OCI-LY1 (cell line): Measurements from ENCODE around the gene TMED10.

Experiments
- H2AFZ ChIP-seq: fragments of 200-600 bp; sonication (generic), shearing (Covaris generic); 2 replicates; pipeline ENCODE4 v1.6.0; 2014; ENCODE audit warnings: antibody characterized with exemption, mild to moderate bottlenecking, low read length
- H3F3A ChIP-seq: fragments of 200-600 bp; sonication (generic), shearing (Covaris generic); 2 replicates; pipeline ENCODE4 v1.6.0; 2014; ENCODE audit warnings: mild to moderate bottlenecking, antibody characterized with exemption, low read length, moderate library complexity; ENCODE audit not compliant: insufficient read depth
- H3K27ac ChIP-seq: fragments of 200-600 bp; sonication (generic); 2 replicates; pipeline ENCODE4 v1.5.1; 2014; ENCODE audit warnings: low read length, mixed run types, mild to moderate bottlenecking, low read depth; ENCODE audit not compliant: poor library complexity, severe bottlenecking
- H3K27me3 ChIP-seq: fragments of 200-600 bp; sonication (generic); 2 replicates; pipeline ENCODE4 v1.6.0; 2014; ENCODE audit warnings: antibody characterized with exemption, mild to moderate bottlenecking, low read length, moderate library complexity; ENCODE audit not compliant: insufficient read depth
- H3K36me3 ChIP-seq: fragments of 200-600 bp; sonication (generic); 2 replicates; pipeline ENCODE4 v1.6.1; 2014; ENCODE audit warnings: mild to moderate bottlenecking, antibody characterized with exemption, low read length, moderate library complexity, mixed read lengths; ENCODE audit not compliant: insufficient read depth
- H3K4me1 ChIP-seq: fragments of 200-600 bp; sonication (generic); 2 replicates; pipeline ENCODE4 v1.5.1; 2014; ENCODE audit warnings: mild to moderate bottlenecking, low read length, moderate library complexity; ENCODE audit not compliant: insufficient read depth, severe bottlenecking
- H3K4me2 ChIP-seq: fragments of 200-600 bp; sonication (generic), shearing (Covaris generic); 2 replicates; pipeline ENCODE4 v1.6.1; 2014; ENCODE audit warnings: low read length
- H3K4me3 ChIP-seq: fragments of 200-600 bp; sonication (generic); 2 replicates; pipeline ENCODE4 v1.5.1; 2014; ENCODE audit warnings: low read length, low read depth, mild to moderate bottlenecking, mixed read lengths; ENCODE audit not compliant: poor library complexity, severe bottlenecking
- H3K79me2 ChIP-seq: fragments of 200-600 bp; shearing (Covaris generic); 2 replicates; pipeline ENCODE4 v1.6.1; 2016; ENCODE audit warnings: mixed run types, low read length, mixed read lengths; ENCODE audit not compliant: insufficient read depth
- H3K9ac ChIP-seq: fragments of 200-600 bp; sonication (generic), shearing (Covaris generic); 2 replicates; pipeline ENCODE4 v1.6.1; 2014; ENCODE audit warnings: mild to moderate bottlenecking, low read length, mixed read lengths
- H3K9me2 ChIP-seq: fragments of 200-600 bp; sonication (generic), shearing (Covaris generic); 2 replicates; pipeline ENCODE4 v1.6.1; 2014; ENCODE audit warnings: low read depth, mild to moderate bottlenecking, low read length, mixed read lengths
- H3K9me3 ChIP-seq: fragments of 200-600 bp; shearing (Covaris generic); 2 replicates; pipeline ENCODE4 v1.6.1; 2014; ENCODE audit warnings: low read length, mixed read lengths
- H4K20me1 ChIP-seq: fragments of 200-600 bp; sonication (generic), shearing (Covaris generic); 2 replicates; pipeline ENCODE4 v1.6.0; 2016; ENCODE audit warnings: mild to moderate bottlenecking, low read length; ENCODE audit not compliant: insufficient read depth
- CTCF ChIP-seq: fragments of 200-600 bp; sonication (generic), shearing (Covaris generic); IDR thresholded peaks from 2 replicates; pipeline ENCODE4 v1.5.1; 2017; ENCODE audit warnings: mild to moderate bottlenecking, antibody characterized with exemption, low read length, moderate library complexity, mixed read lengths
- EZH2 ChIP-seq: fragments of 200-600 bp; sonication (generic), shearing (Covaris generic); IDR thresholded peaks from 2 replicates; pipeline ENCODE4 v1.8.0; 2017; ENCODE audit warnings: borderline replicate concordance, mixed run types, mild to moderate bottlenecking, antibody characterized with exemption, low read length, moderate library complexity, mixed read lengths

TMED10 gene

DNA sequence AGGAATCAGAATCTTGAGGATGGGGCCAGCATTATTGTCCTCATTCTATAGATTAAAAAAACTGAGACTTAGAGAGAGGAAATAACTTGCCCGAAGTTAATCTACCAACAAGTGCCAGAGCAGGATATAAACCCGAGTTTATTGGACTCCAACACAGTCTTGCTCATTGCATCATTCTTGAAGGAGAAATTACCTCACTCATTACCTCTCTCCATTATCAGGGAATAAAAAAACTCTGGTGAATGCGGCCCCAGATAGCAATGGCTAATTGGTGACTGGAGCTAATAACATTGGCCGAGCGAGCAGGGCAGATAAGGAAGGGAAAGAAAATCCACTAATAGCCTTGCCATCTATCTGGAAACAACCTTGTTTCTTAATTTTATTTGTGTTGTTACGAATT lies 24.7 kb upstream of the TMED10 start:
- Histone ChIP-seq H3F3A (no peaks in the 10 kb centered on the region), H3K36me3 (no peaks in the 10 kb centered on the region), H3K4me2 (no peak overlapping the region), H3K9me2 (no peaks in the 10 kb centered on the region), H3K4me1 (no peaks in the 10 kb centered on the region), H3K27me3 (no peaks in the 10 kb centered on the region; the same call in 1 of the 2 replicates), H3K27ac (no peak overlapping the region), H3K9me3 (no peaks in the 10 kb centered on the region), H2AFZ (no peak overlapping the region), H3K9ac (no peak overlapping the region), H3K79me2 (no peaks in the 10 kb centered on the region), H3K4me3 (no peak overlapping the region), H4K20me1 (no peaks in the 10 kb centered on the region)
- no peak for TF ChIP-seq CTCF
- TF ChIP-seq EZH2: no peak

DNA sequence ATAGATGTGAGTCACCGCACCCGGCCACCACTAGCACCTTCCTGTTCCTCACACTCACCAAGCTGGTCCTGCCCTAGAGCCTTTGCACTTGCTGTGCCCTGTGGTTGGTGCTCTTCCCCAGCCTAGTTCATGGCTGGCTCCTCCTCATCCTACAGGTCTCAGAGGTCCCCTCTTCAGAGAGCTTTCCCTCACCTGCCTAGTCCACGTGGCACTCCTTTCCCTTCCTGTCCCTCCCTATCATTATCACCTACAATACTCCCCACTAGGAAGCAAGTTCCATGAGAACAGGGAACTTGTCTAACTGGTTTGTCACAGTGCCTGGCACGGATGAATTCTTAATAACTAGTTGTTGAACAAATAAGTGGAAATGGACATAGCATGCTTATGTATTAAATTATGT lies 24.0 kb upstream of the TMED10 start:
- Histone ChIP-seq H3K9me2 (no peaks in the 10 kb centered on the region), H4K20me1 (no peaks in the 10 kb centered on the region), H3K4me1 (no peaks in the 10 kb centered on the region), H3K27me3 (no peaks in the 10 kb centered on the region; the same call in 1 of the 2 replicates), H3K9me3 (no peaks in the 10 kb centered on the region), H3K36me3 (no peaks in the 10 kb centered on the region), H3K9ac (no peak overlapping the region), H3K79me2 (no peaks in the 10 kb centered on the region), H2AFZ (no peak overlapping the region), H3K4me3 (no peak overlapping the region), H3F3A (no peaks in the 10 kb centered on the region), H3K4me2 (no peak overlapping the region), H3K27ac (no peak overlapping the region)
- TF ChIP-seq CTCF: no peak
- TF ChIP-seq EZH2: no peak

DNA sequence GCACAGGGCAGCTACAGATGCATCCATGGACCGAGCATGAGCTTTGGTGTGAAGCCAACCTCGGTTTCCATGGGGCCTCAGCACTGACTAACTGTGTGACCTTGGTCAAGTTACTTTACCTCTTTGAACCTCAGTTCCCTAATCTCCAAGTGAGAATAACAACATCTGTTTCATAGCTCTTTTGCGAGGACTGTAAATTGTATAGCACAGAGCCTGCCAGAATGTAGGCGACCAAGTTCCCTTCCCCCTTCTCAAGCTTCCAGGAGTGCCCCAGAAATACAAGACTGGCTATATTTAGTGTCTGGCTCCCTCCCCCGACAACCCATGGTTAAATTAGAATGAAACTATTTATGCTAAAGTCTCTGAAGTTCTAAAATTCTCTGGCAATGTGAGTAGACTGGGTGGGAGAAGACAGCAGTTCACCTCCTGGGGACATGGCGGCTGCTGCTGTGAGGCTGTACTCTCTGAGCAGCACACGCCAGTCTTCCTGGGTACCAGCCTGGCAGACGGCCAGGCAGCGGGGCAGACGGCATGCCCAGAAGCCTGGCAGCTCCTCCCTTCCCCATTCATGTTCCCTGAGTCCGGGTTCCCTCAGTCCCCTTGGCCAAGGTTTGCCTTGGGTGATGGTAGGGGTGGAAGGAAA lies 22.0 kb upstream of the TMED10 start:
- Histone ChIP-seq H3K4me3 (no peak overlapping the region), H3K9me2 (no peaks in the 10 kb centered on the region), H3F3A (no peaks in the 10 kb centered on the region), H3K9me3 (no peaks in the 10 kb centered on the region), H4K20me1 (no peaks in the 10 kb centered on the region), H3K27me3 (peaks cover 5% of the 10 kb centered on the region; the same call in 1 of the 2 replicates), H3K36me3 (no peaks in the 10 kb centered on the region), H3K79me2 (no peaks in the 10 kb centered on the region), H3K4me1 (no peaks in the 10 kb centered on the region), H3K27ac (no peak overlapping the region), H3K4me2 (no peak overlapping the region), H2AFZ (no peak overlapping the region), H3K9ac (no peak overlapping the region)
- TF ChIP-seq EZH2 (no peak), CTCF (no peak)
